ENCODE measurements around the gene THEMIS.

DNA sequence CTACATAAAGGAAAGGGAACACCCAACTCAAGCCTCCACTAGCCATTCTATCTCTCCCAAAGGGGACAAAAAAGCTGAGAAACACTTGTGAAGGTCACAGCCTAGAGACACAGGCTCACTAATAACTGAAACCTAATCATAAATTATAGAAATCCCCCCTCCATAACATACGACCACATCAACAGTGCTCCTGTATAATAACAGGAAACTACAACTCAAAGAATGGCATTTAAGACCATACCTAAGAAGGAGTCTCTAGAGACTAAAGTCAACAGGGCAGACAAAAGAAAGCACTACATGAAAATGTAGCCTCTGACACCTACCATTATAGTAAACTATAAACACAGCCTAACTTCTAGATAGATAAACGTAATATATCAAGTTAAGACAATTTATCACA, 82.7 kb downstream of the THEMIS start:
- no peak for TF ChIP-seq EZH2 (IDR thresholded peaks at IDR 0.05; ENCODE audit: borderline replicate concordance, low read length)
- TF ChIP-seq, protein P1, sequence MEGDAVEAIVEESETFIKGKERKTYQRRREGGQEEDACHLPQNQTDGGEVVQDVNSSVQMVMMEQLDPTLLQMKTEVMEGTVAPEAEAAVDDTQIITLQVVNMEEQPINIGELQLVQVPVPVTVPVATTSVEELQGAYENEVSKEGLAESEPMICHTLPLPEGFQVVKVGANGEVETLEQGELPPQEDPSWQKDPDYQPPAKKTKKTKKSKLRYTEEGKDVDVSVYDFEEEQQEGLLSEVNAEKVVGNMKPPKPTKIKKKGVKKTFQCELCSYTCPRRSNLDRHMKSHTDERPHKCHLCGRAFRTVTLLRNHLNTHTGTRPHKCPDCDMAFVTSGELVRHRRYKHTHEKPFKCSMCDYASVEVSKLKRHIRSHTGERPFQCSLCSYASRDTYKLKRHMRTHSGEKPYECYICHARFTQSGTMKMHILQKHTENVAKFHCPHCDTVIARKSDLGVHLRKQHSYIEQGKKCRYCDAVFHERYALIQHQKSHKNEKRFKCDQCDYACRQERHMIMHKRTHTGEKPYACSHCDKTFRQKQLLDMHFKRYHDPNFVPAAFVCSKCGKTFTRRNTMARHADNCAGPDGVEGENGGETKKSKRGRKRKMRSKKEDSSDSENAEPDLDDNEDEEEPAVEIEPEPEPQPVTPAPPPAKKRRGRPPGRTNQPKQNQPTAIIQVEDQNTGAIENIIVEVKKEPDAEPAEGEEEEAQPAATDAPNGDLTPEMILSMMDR (conservative IDR thresholded peaks at IDR 0.05 in 1 of 2, IDR thresholded peaks at IDR 0.05 in 1 of 2; ENCODE audit: extremely low read depth in 1 of 2, insufficient read depth in 1 of 2, low read depth in 1 of 2, low read length in 2 of 2): no peak
